Smooth muscle cell (in vitro differentiated cells): ENCODE measurements around the gene SLC27A1. TPM values are rescaled to one million over a fixed set of nuclear protein-coding genes. Genes with fewer than 3 reads are reported as not detected.

ENCODE experiments used
- DNase-seq: peaks from one replicate; lab custom pipeline; 2025; ENCODE audit not compliant: unreplicated experiment; lab: John Stamatoyannopoulos, UW
- H2AFZ ChIP-seq: fragments of 200-600 bp; sonication (generic); 2 replicates; pipeline ENCODE4 v1.6.0; 2016; ENCODE audit warnings: antibody characterized with exemption, low read depth, mild to moderate bottlenecking
- H3F3A ChIP-seq: fragments of 200-600 bp; sonication (generic); 2 replicates; pipeline ENCODE4 v1.6.0; 2017; ENCODE audit warnings: antibody characterized with exemption, low read depth
- H3K27ac ChIP-seq: fragments of 200-600 bp; sonication (generic); 2 replicates; pipeline ENCODE4 v1.5.1; 2016; ENCODE audit warnings: low read depth, mild to moderate bottlenecking
- H3K27me3 ChIP-seq: fragments of 200-600 bp; sonication (generic); 2 replicates; pipeline ENCODE4 v1.6.1; 2016; ENCODE audit warnings: low read depth, mild to moderate bottlenecking
- H3K36me3 ChIP-seq: fragments of 200-600 bp; sonication (generic); 2 replicates; pipeline ENCODE4 v1.5.1; 2016; ENCODE audit warnings: low read depth
- H3K4me1 ChIP-seq: fragments of 200-600 bp; sonication (generic); 2 replicates; pipeline ENCODE4 v1.5.1; 2016; ENCODE audit warnings: low read depth
- H3K4me2 ChIP-seq: fragments of 200-600 bp; sonication (generic); 2 replicates; pipeline ENCODE4 v1.6.0; 2016; ENCODE audit warnings: mild to moderate bottlenecking
- H3K4me3 ChIP-seq: fragments of 200-600 bp; sonication (generic); 2 replicates; pipeline ENCODE4 v1.5.1; 2016; ENCODE audit warnings: mild to moderate bottlenecking
- H3K79me2 ChIP-seq: fragments of 200-600 bp; sonication (generic); 2 replicates; pipeline ENCODE4 v1.6.0; 2016; ENCODE audit warnings: low read depth, mild to moderate bottlenecking
- H3K9ac ChIP-seq: fragments of 200-600 bp; sonication (generic); 2 replicates; pipeline ENCODE4 v1.6.0; 2016; ENCODE audit warnings: low read depth
- H3K9me3 ChIP-seq: fragments of 200-600 bp; sonication (generic); replicated peaks from 2 replicates; pipeline ENCODE4 v1.5.1; 2016; ENCODE audit warnings: low read depth
- H4K20me1 ChIP-seq: fragments of 200-600 bp; sonication (generic); 2 replicates; pipeline ENCODE4 v1.6.0; 2016; ENCODE audit warnings: low read depth
- WGBS: methylation state at CpG from one replicate; pipeline ENCODE4 v1.1.7; 2016; ENCODE audit warnings: low lambda C conversion rate; 5-methylcytosine and 5-hydroxymethylcytosine counted together
- polyA plus RNA-seq: library from polyadenylated mRNA; unstranded; fragments of >200 nt; fragmentation: Nextera tagmentation; extraction: Ambion mirVana; gene quantifications from 2 replicates; pipeline ENCODE4 v1.2.1, GENCODE V29; 2016
- total RNA-seq: library from RNA; depleted of rRNA; stranded (reverse); fragments of >200 nt; gene quantifications from 2 replicates; pipeline ENCODE4 v1.2.3, GENCODE V29; 2014
- TF ChIP-seq, protein P1 (sequence below): fragments of 200-600 bp; sonication (generic); IDR thresholded peaks from 2 replicates; pipeline ENCODE4 v1.5.1; 2017; ENCODE audit warnings: borderline replicate concordance, mild to moderate bottlenecking, antibody characterized with exemption; ENCODE audit not compliant: insufficient read depth, poor library complexity, severe bottlenecking

SLC27A1 gene
- total and polyA plus RNA-seq, 2 experiments from 2014 or later, result 9.7 to 11.5 TPM

DNA sequence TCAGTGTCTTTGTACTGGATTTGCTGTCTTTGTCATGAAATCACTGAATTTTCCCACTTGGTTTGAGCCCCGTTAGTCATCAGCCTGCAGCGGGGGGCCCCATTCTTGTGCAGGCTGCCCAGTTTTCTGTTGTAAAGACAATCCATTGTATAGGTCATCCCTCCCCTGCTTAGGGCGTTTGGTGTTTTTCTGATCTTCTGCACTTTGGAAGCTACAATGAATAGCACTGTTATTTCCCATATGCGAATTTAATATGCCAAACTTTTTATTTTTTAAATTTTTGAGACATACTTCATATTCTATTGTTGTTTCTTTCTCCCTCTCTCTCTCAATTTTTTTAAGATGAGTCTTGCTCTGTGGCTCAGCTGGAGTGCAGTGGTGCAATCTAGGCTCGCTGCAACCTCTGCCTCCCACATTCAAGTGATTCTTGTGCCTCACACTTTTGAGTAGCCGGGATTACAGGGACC, 9.0 kb downstream of the SLC27A1 start:
- peak overlapping the region; percentile 73 for H3K27ac ChIP-seq
- 33% methylated on average over 6 of the region's 6 CpGs for WGBS
- no peaks in the 10 kb centered on the region for H3K9me3 ChIP-seq

DNA sequence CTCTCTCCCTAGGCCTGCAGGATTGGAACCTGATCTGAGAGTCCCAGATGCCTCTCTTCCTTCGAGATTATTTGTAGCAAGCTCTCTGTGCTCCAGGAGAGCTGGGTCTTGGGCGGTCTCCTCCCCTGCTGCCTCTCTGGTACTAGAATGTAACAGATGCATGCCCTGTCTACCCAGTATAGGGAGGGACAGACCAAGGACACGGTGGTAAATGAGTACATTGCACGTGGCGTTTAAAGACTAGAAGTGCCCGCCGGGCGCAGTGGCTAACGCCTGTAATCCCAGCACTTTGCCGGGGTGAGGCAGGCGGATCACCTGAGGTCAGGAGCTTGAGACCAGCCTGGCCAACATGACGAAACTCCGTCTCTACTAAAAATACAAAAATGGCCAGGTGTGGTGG, 11.7 kb downstream of the SLC27A1 start:
- H3K4me2 ChIP-seq, result no peak overlapping the region
- TF ChIP-seq, protein P1, sequence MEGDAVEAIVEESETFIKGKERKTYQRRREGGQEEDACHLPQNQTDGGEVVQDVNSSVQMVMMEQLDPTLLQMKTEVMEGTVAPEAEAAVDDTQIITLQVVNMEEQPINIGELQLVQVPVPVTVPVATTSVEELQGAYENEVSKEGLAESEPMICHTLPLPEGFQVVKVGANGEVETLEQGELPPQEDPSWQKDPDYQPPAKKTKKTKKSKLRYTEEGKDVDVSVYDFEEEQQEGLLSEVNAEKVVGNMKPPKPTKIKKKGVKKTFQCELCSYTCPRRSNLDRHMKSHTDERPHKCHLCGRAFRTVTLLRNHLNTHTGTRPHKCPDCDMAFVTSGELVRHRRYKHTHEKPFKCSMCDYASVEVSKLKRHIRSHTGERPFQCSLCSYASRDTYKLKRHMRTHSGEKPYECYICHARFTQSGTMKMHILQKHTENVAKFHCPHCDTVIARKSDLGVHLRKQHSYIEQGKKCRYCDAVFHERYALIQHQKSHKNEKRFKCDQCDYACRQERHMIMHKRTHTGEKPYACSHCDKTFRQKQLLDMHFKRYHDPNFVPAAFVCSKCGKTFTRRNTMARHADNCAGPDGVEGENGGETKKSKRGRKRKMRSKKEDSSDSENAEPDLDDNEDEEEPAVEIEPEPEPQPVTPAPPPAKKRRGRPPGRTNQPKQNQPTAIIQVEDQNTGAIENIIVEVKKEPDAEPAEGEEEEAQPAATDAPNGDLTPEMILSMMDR, result no peak
- no peak overlapping the region for H3K27ac ChIP-seq
- DNase-seq, result no peak
- peaks cover 5% of the 10 kb centered on the region for H3K79me2 ChIP-seq
- peaks cover 12% of the 10 kb centered on the region for H3K4me1 ChIP-seq
- peaks cover 6% of the 10 kb centered on the region for H3F3A ChIP-seq
- H4K20me1 ChIP-seq, result peaks cover 64% of the 10 kb centered on the region
- H3K9me3 ChIP-seq, result no peaks in the 10 kb centered on the region
- H3K36me3 ChIP-seq, result no peaks in the 10 kb centered on the region
- WGBS, result 95% methylated on average over 13 of the region's 13 CpGs
- no peak overlapping the region for H3K9ac ChIP-seq
- no peak overlapping the region for H3K4me3 ChIP-seq
- no peaks in the 10 kb centered on the region for H3K27me3 ChIP-seq
- H2AFZ ChIP-seq, result no peak overlapping the region

More for the DNA sequence above, 9.0 kb downstream of the SLC27A1 start:
- Histone ChIP-seq H2AFZ (no peak overlapping the region), H3F3A (peaks cover 6% of the 10 kb centered on the region), H3K79me2 (peaks cover 5% of the 10 kb centered on the region), H3K4me1 (peaks cover 12% of the 10 kb centered on the region), H4K20me1 (peaks cover 45% of the 10 kb centered on the region), H3K4me3 (no peak overlapping the region), H3K9ac (no peak overlapping the region), H3K36me3 (no peaks in the 10 kb centered on the region), H3K4me2 (peak overlapping the region; percentile 63), H3K27me3 (no peaks in the 10 kb centered on the region)
- TF ChIP-seq, protein P1, result no peak
- no peak for DNase-seq

DNA sequence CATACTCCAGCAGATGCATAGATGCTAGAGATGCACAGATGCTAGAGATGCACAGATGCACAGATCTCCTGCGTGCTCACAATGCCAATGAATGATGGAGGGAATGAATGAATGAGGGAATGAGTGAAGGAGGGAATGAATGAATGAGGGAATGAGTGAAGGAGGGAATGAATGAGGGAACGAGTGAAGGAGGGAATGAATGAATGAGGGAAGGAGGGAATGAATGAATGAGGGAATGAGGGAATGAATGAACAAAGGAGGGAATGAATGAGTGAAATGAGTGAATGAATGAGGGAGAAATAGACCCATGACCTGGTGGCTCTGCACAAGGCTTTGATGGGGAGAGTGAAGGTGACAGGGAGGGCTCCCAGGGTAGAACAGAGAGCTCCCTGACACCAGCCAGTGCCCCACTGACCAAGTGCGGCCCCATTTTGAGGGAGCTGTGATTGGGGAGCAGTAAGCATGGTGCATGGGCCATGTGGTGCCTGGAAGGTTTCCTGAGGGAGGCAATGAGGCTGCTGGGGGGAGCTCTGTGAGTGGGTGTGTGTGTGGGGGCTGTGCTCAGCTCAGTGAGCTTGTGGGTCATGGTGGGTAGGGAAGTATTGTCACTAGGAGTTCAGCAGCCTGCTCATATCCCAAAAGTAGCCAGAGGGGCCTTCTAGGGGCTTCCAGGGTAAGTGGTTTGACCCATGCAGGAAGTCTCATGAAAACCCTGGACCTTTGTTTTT, 12.7 kb downstream of the SLC27A1 start:
- H3K9me3 ChIP-seq, result no peaks in the 10 kb centered on the region
- no peaks in the 10 kb centered on the region for H3K36me3 ChIP-seq
- H3K27me3 ChIP-seq, result no peaks in the 10 kb centered on the region
- H2AFZ ChIP-seq, result no peak overlapping the region
- peaks cover 6% of the 10 kb centered on the region for H3F3A ChIP-seq
- WGBS, result 90% methylated on average over 3 of the region's 3 CpGs
- peaks cover 72% of the 10 kb centered on the region for H4K20me1 ChIP-seq
- H3K79me2 ChIP-seq, result peaks cover 5% of the 10 kb centered on the region
- no peak overlapping the region for H3K9ac ChIP-seq
- H3K27ac ChIP-seq, result no peak overlapping the region
- H3K4me2 ChIP-seq, result no peak overlapping the region
- TF ChIP-seq, protein P1, result no peak
- peaks cover 12% of the 10 kb centered on the region for H3K4me1 ChIP-seq
- DNase-seq, result no peak
- H3K4me3 ChIP-seq, result no peak overlapping the region

DNA sequence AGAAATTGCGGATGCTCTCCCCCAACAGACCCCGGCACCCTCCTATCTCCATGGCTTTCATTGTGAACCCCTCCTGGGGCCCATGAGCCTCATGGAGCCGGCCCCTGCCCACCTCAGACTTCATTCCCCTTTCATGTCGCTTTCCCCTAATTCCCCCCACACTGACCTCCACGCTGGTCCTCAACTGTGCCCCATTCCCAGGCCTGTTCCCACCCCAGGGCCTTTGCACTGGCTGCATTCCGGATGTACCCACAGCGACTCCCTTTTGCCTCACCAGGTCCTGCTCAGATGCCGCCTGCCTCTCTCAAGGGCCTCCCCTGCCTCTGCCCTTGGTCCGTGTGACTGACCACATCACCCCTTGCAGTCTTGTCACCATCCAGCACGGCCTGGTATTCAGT, 13.3 kb downstream of the SLC27A1 start:
- Histone ChIP-seq H3K27me3 (no peaks in the 10 kb centered on the region), H3F3A (peaks cover 4% of the 10 kb centered on the region), H3K79me2 (peaks cover 5% of the 10 kb centered on the region), H2AFZ (no peak overlapping the region), H3K9ac (no peak overlapping the region), H3K27ac (no peak overlapping the region), H3K36me3 (no peaks in the 10 kb centered on the region), H4K20me1 (peaks cover 78% of the 10 kb centered on the region), H3K4me3 (no peak overlapping the region), H3K4me2 (no peak overlapping the region), H3K4me1 (peaks cover 12% of the 10 kb centered on the region), H3K9me3 (no peaks in the 10 kb centered on the region)
- no peak for DNase-seq
- TF ChIP-seq, protein P1, result no peak
- WGBS, result over 99% methylated on average over 10 of the region's 10 CpGs
